Neural progenitor cell (in vitro differentiated cells): ENCODE measurements around the gene CD96.

Source experiments
- EZH2phosphoT487 ChIP-seq: fragments of 200-600 bp; sonication (generic); IDR thresholded peaks from 2 replicates; pipeline ENCODE4 v1.6.1; 2017; ENCODE audit warnings: antibody characterized with exemption
- TF ChIP-seq, protein P1 (sequence below): fragments of 200-600 bp; sonication (generic); IDR thresholded peaks from 2 replicates; pipeline ENCODE4 v1.5.1; 2017; ENCODE audit warnings: antibody characterized with exemption, mild to moderate bottlenecking

DNA sequence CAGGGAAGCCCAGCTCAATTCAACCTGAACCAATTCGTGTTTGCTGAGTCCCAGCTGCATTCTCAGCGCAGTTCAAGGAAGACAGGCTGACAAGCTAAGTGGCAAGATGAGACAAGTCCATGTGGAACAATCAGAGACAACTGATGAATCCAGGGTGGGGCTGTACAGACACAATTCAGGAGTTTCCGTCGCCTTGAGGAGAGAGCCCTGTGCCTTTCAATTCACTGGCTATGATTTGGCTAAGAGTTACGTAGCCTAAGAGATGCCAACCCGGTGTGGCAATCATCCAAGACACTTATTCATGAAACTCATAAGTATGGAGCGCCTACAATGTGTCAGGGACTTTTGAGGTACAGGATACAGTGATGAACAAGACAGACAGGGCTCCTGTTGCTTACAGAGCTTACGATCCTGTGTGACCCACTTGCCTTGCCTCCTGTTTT, 68.6 kb downstream of the CD96 start:
- no peak for TF ChIP-seq EZH2phosphoT487
- TF ChIP-seq, protein P1, sequence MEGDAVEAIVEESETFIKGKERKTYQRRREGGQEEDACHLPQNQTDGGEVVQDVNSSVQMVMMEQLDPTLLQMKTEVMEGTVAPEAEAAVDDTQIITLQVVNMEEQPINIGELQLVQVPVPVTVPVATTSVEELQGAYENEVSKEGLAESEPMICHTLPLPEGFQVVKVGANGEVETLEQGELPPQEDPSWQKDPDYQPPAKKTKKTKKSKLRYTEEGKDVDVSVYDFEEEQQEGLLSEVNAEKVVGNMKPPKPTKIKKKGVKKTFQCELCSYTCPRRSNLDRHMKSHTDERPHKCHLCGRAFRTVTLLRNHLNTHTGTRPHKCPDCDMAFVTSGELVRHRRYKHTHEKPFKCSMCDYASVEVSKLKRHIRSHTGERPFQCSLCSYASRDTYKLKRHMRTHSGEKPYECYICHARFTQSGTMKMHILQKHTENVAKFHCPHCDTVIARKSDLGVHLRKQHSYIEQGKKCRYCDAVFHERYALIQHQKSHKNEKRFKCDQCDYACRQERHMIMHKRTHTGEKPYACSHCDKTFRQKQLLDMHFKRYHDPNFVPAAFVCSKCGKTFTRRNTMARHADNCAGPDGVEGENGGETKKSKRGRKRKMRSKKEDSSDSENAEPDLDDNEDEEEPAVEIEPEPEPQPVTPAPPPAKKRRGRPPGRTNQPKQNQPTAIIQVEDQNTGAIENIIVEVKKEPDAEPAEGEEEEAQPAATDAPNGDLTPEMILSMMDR, result no peak
